SK-N-SH treated with all-trans-retinoic acid at 6 μM for 48 hours (cell line): Measurements from ENCODE around the gene UMPS.

Experiments used
- PATZ1 ChIP-seq: fragments of 250-450 bp; sonication (Bioruptor Pico); IDR thresholded peaks from 2 replicates; pipeline ENCODE4 v1.8.0; 2020; ENCODE audit warnings: mild to moderate bottlenecking, moderate library complexity, borderline replicate concordance
- POU6F1 ChIP-seq: fragments of 250-450 bp; sonication (Bioruptor Pico); IDR thresholded peaks from 2 replicates; pipeline ENCODE4 v1.8.0; 2021; ENCODE audit warnings: low read depth, mild to moderate bottlenecking, moderate library complexity, borderline replicate concordance
- PPARA ChIP-seq: fragments of 250-450 bp; sonication (Bioruptor Pico); IDR thresholded peaks from 2 replicates; pipeline ENCODE4 v1.5.0; 2020; ENCODE audit warnings: mild to moderate bottlenecking, borderline replicate concordance
- RARB ChIP-seq: fragments of 250-450 bp; sonication (Bioruptor Pico); IDR thresholded peaks from 2 replicates; pipeline ENCODE4 v1.8.0; 2021; ENCODE audit warnings: mild to moderate bottlenecking, moderate library complexity

DNA sequence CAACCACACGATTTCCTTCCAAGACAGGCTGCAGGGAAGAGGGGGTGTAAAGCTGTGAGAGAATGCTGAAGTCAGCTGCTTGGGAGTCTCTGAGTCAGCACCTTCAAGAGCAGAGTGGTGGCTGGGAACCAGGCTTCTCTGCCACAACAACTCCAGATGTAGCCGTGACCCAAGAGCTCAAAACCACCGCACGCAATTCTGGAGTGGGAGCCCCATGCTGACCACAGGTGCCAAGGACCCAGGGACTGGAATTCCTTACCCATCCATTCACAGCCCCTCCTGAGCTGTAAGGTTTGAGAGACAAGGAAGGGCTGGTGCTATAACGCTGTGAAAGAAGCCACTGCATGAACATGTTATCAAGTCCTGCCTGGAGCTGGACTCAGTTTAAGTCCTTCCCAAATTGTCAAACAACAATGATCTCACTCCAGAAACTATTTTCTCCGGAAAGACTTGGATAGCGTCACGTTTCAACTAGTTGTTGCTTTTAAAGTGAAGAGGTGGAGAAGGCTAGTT lies 61.4 kb downstream of the UMPS start:
- TF ChIP-seq PPARA: no peak
- no peak for TF ChIP-seq PATZ1 (CRISPR knock-in tag)
- TF ChIP-seq POU6F1 (CRISPR knock-in tag): no peak
- no peak for TF ChIP-seq RARB (CRISPR knock-in tag)
